ENCODE data around the gene BCDIN3D. TPM values are rescaled to one million over a fixed set of nuclear protein-coding genes. Genes with fewer than 3 reads are reported as not detected.

Gene BCDIN3D
- polyA plus RNA-seq, 1 of the 3 experiments (the other 2 are of a cell fraction) = 2.3 TPM

GRCh38 chr12:49793620-49794019 is 49.3 kb downstream of the BCDIN3D start:
- Histone ChIP-seq H3K4me3 (ENCODE audit: low read depth in 2 of 2, low read length in 1 of 2) (no peak overlapping the region), H3K9me2 (no peaks in the 10 kb centered on the region), H3K9me3 (no peaks in the 10 kb centered on the region), H4K20me1 (ENCODE audit: insufficient read depth) (no peaks in the 10 kb centered on the region), H3K27ac (ENCODE audit: low read depth in 2 of 2, low read length in 1 of 2) (no peak overlapping the region), H3K4me1 (ENCODE audit: control insufficient read depth in 1 of 2, insufficient read depth in 2 of 2, low read depth in 1 of 2, low read length in 1 of 2) (no peaks in the 10 kb centered on the region), H3K36me3 (replicated peaks in 1 of 2; ENCODE audit: control insufficient read depth in 1 of 2, insufficient read depth in 2 of 2, low read length in 1 of 2) (peaks cover 0 to 55% of the 10 kb centered on the region in 2 experiments), H3K27me3 (ENCODE audit: insufficient read depth) (no peaks in the 10 kb centered on the region), H3F3A (replicated peaks; ENCODE audit: insufficient read depth) (no peaks in the 10 kb centered on the region), H3K9ac (no peak overlapping the region), H2AFZ (ENCODE audit: low read depth) (no peak overlapping the region), H3K79me2 (ENCODE audit: insufficient read depth) (no peaks in the 10 kb centered on the region), H3K4me2 (no peak overlapping the region)
- DNase-seq = no peak
- ChIA-PET POLR2A (no interaction called here), CTCF (interaction anchor here (1.1 kb wide), 1 partner anchor 31 kb away, joined by 3 read pairs; no protein-coding TSS in a partner anchor)
- no peak for TF ChIP-seq USF1 (IDR thresholded peaks at IDR 0.05; ENCODE audit: borderline replicate concordance, low read depth)
- TF ChIP-seq PBX3 (IDR thresholded peaks at IDR 0.05) = no peak
- no peak for TF ChIP-seq CTCF (IDR thresholded peaks at IDR 0.05)
- no peak for TF ChIP-seq GABPA (IDR thresholded peaks at IDR 0.05; ENCODE audit: low read depth)
- TF ChIP-seq SMC3 (IDR thresholded peaks at IDR 0.05; ENCODE audit: low read depth, low read length) = no peak
- no peak for TF ChIP-seq JUND (IDR thresholded peaks at IDR 0.05)
- TF ChIP-seq ELF1 (IDR thresholded peaks at IDR 0.05) = no peak
- no peak for TF ChIP-seq EZH2phosphoT487 (IDR thresholded peaks at IDR 0.05; ENCODE audit: borderline replicate concordance, low read depth)
- TF ChIP-seq FOXJ3 (CRISPR knock-in tag; IDR thresholded peaks at IDR 0.05) = no peak
- no peak for TF ChIP-seq RXRA (IDR thresholded peaks at IDR 0.05; ENCODE audit: borderline replicate concordance, low read depth)
- no peak for TF ChIP-seq FOXM1 (IDR thresholded peaks at IDR 0.05; ENCODE audit: low read depth)
- no peak for TF ChIP-seq EP300 (IDR thresholded peaks at IDR 0.05; ENCODE audit: borderline replicate concordance in 1 of 2, low read depth in 1 of 2, low read length in 1 of 2)
- 95% methylated on average over 4 of the region's 9 CpGs for WGBS (ENCODE audit: low lambda C conversion rate)

- ChIA-PET POLR2A (no interaction called here), CTCF (interaction anchor here (0.9 to 1.2 kb wide), 3 partner anchors 30 to 82 kb away, joined by 3 to 4 read pairs (median 3); no protein-coding TSS in a partner anchor)
- no peak for DNase-seq
- H3K9ac ChIP-seq = no peak overlapping the region
- 89% methylated on average over 9 of the region's 11 CpGs for WGBS (ENCODE audit: low lambda C conversion rate)
- H2AFZ ChIP-seq (ENCODE audit: low read depth) = no peak overlapping the region
- no peaks in the 10 kb centered on the region for H3F3A ChIP-seq (replicated peaks; ENCODE audit: insufficient read depth)
- no peaks in the 10 kb centered on the region for H3K79me2 ChIP-seq (ENCODE audit: insufficient read depth)
- peaks cover 2 to 50% of the 10 kb centered on the region in 2 experiments for H3K36me3 ChIP-seq (replicated peaks in 1 of 2; ENCODE audit: control insufficient read depth in 1 of 2, insufficient read depth in 2 of 2, low read length in 1 of 2)
- no peaks in the 10 kb centered on the region for H3K9me2 ChIP-seq
- no peak overlapping the region for H3K4me2 ChIP-seq
- no peaks in the 10 kb centered on the region for H4K20me1 ChIP-seq (ENCODE audit: insufficient read depth)
- no peak overlapping the region for H3K4me3 ChIP-seq (ENCODE audit: low read depth in 2 of 2, low read length in 1 of 2)
- H3K27ac ChIP-seq (ENCODE audit: low read depth in 2 of 2, low read length in 1 of 2) = no peak overlapping the region
- no peaks in the 10 kb centered on the region for H3K9me3 ChIP-seq
- no peaks in the 10 kb centered on the region for H3K4me1 ChIP-seq (ENCODE audit: control insufficient read depth in 1 of 2, insufficient read depth in 2 of 2, low read depth in 1 of 2, low read length in 1 of 2)
- H3K27me3 ChIP-seq (ENCODE audit: insufficient read depth) = no peaks in the 10 kb centered on the region
- no peak for TF ChIP-seq SIN3A (IDR thresholded peaks at IDR 0.05; ENCODE audit: borderline replicate concordance, low read depth, low read length)
- TF ChIP-seq CTCF (IDR thresholded peaks at IDR 0.05) = no peak
- TF ChIP-seq EZH2phosphoT487 (IDR thresholded peaks at IDR 0.05; ENCODE audit: borderline replicate concordance, low read depth) = no peak
- no peak for TF ChIP-seq USF1 (IDR thresholded peaks at IDR 0.05; ENCODE audit: borderline replicate concordance, low read depth)
- TF ChIP-seq MAX (IDR thresholded peaks at IDR 0.05; ENCODE audit: low read depth) = no peak
- no peak for TF ChIP-seq NRF1 (IDR thresholded peaks at IDR 0.05; ENCODE audit: low read depth, low read length)
- TF ChIP-seq YY1 (IDR thresholded peaks at IDR 0.05; ENCODE audit: low read depth) = no peak
- TF ChIP-seq NFIC (IDR thresholded peaks at IDR 0.05; ENCODE audit: borderline replicate concordance) = no peak
- no peak for TF ChIP-seq FOXJ3 (CRISPR knock-in tag; IDR thresholded peaks at IDR 0.05)
- TF ChIP-seq TCF12 (IDR thresholded peaks at IDR 0.05) = no peak
- no peak for TF ChIP-seq IRF3 (IDR thresholded peaks at IDR 0.05; ENCODE audit: low read depth, low read length)
- TF ChIP-seq GABPA (IDR thresholded peaks at IDR 0.05; ENCODE audit: low read depth) = no peak
Observed at GRCh38 chr12:49792976-49793580, 49.8 kb downstream of the BCDIN3D start.
